AG09309 (cell line): ENCODE measurements around the gene GAPVD1.
"Not testable (repeated sequence)": the region's sequence is repeated elsewhere in the genome, so short reads cannot be mapped to it uniquely, and the experiment has no call there.

Source experiments
- DNase-seq: peaks from one replicate; pipeline ENCODE4 v3.0.0-alpha.2; 2010; ENCODE audit warnings: low read depth
- H3K4me3 ChIP-seq: 2 replicates; pipeline ENCODE4 v1.5.1; 2011; ENCODE audit warnings: mild to moderate bottlenecking, low read depth, low read length, moderate library complexity; ENCODE audit not compliant: control insufficient read depth
- CTCF ChIP-seq: IDR thresholded peaks from 2 replicates; pipeline ENCODE4 v1.5.1; 2011; ENCODE audit warnings: mild to moderate bottlenecking, low read depth, low read length, inconsistent platforms; ENCODE audit not compliant: insufficient read depth, control insufficient read depth; ENCODE audit errors: missing control alignments

Gene GAPVD1

GRCh38 chr9:125397736-125398135, 136.1 kb downstream of the GAPVD1 start:
- no peak for TF ChIP-seq CTCF
- DNase-seq = no peak
- H3K4me3 ChIP-seq = no peak overlapping the region

GRCh38 chr9:125398243-125398642, 136.6 kb downstream of the GAPVD1 start:
- TF ChIP-seq CTCF = no peak
- no peak for DNase-seq
- no peak overlapping the region for H3K4me3 ChIP-seq

GRCh38 chr9:125399165-125399564, 137.5 kb downstream of the GAPVD1 start:
- no peak for DNase-seq
- no peak for TF ChIP-seq CTCF
- no peak overlapping the region for H3K4me3 ChIP-seq

GRCh38 chr9:125399666-125400065, 138.0 kb downstream of the GAPVD1 start:
- no peak for TF ChIP-seq CTCF
- DNase-seq = no peak
- H3K4me3 ChIP-seq = no peak overlapping the region

- not testable (repeated sequence) for H3K4me3 ChIP-seq, DNase-seq
These were observed 138.6 kb downstream of the GAPVD1 start for GRCh38 chr9:125400232-125400631.

GRCh38 chr9:125400725-125401716, 139.4 kb downstream of the GAPVD1 start:
- TF ChIP-seq CTCF = no peak
- no peak for DNase-seq
- no peak overlapping the region for H3K4me3 ChIP-seq

GRCh38 chr9:125404733-125405132, 143.1 kb downstream of the GAPVD1 start:
- no peak for TF ChIP-seq CTCF

More at GRCh38 chr9:125404733-125405132, 143.1 kb downstream of the GAPVD1 start:
- DNase-seq = no peak
- H3K4me3 ChIP-seq = no peak overlapping the region
